Left hindlimb (tissue), 1 donor: ENCODE data around the gene TWF2.
"Not testable (repeated sequence)": the region's sequence is repeated elsewhere in the genome, so short reads cannot be mapped to it uniquely, and the experiment has no call there.

ENCODE experiments used
- DNase-seq: peaks from one replicate; pipeline ENCODE4 v3.0.0-alpha.2; 2018

TWF2 gene

GRCh38 chr3:52238761-52239701 is at the start of gene TWF2:
Gene TWF2, minus strand, starts transcription at chr3:52239158. Its CDS starts 142 bp downstream, at chr3:52239016.
- DNase-seq, result peak; percentile 88

- DNase-seq, result no peak
Measured at GRCh38 chr3:52288674-52289073, 49.7 kb upstream of the TWF2 start.

- DNase-seq, result no peak
Measured at GRCh38 chr3:52286777-52287110, 47.8 kb upstream of the TWF2 start.

- DNase-seq, result not testable (repeated sequence)
Measured at GRCh38 chr3:52284051-52284450, 45.1 kb upstream of the TWF2 start.

GRCh38 chr3:52283306-52283705 is 44.3 kb upstream of the TWF2 start:
- no peak for DNase-seq

- no peak for DNase-seq
Measured at GRCh38 chr3:52281981-52282801, 43.2 kb upstream of the TWF2 start.

GRCh38 chr3:52280050-52280461 is 41.1 kb upstream of the TWF2 start:
- DNase-seq, result no peak

GRCh38 chr3:52279596-52279995 is 40.6 kb upstream of the TWF2 start:
- no peak for DNase-seq

- DNase-seq, result peak; percentile 98
Measured at GRCh38 chr3:52278510-52279069, 39.6 kb upstream of the TWF2 start, which contains the start of gene WDR82. Gene WDR82, minus strand, starts transcription at chr3:52278649. Its CDS starts 288 bp downstream, at chr3:52278361.

- DNase-seq, result no peak
Measured at GRCh38 chr3:52277972-52278509, 39.1 kb upstream of the TWF2 start.

- peak; percentile 79 for DNase-seq
Measured at GRCh38 chr3:52277071-52277964, 38.4 kb upstream of the TWF2 start.

GRCh38 chr3:52274781-52275180 is 35.8 kb upstream of the TWF2 start:
- not testable (repeated sequence) for DNase-seq

GRCh38 chr3:52272831-52273230 is 33.9 kb upstream of the TWF2 start:
- no peak for DNase-seq

- DNase-seq, result not testable (repeated sequence)
Measured at GRCh38 chr3:52272172-52272571, 33.2 kb upstream of the TWF2 start.

GRCh38 chr3:52270252-52270754 is 31.3 kb upstream of the TWF2 start:
- DNase-seq, result no peak

GRCh38 chr3:52269776-52270175 is 30.8 kb upstream of the TWF2 start:
- DNase-seq, result no peak

GRCh38 chr3:52268036-52268435 is 29.1 kb upstream of the TWF2 start:
- no peak for DNase-seq

GRCh38 chr3:52265387-52265786 is 26.4 kb upstream of the TWF2 start:
- DNase-seq, result no peak

- DNase-seq, result no peak
Measured at GRCh38 chr3:52262447-52262846, 23.5 kb upstream of the TWF2 start.

- DNase-seq, result no peak
Measured at GRCh38 chr3:52259448-52259847, 20.5 kb upstream of the TWF2 start.

- no peak for DNase-seq
Measured at GRCh38 chr3:52259035-52259434, 20.1 kb upstream of the TWF2 start.

- DNase-seq, result no peak
Measured at GRCh38 chr3:52257911-52258310, 19.0 kb upstream of the TWF2 start.
